LNCAP (cell line): ENCODE results near the gene IGFL3.

Experiments used
- TF ChIP-seq, protein P1 (sequence below): fragments of 450-650 bp; IDR thresholded peaks from 2 replicates; pipeline ENCODE4 v1.5.1; 2017; ENCODE audit warnings: mild to moderate bottlenecking

Gene IGFL3

DNA sequence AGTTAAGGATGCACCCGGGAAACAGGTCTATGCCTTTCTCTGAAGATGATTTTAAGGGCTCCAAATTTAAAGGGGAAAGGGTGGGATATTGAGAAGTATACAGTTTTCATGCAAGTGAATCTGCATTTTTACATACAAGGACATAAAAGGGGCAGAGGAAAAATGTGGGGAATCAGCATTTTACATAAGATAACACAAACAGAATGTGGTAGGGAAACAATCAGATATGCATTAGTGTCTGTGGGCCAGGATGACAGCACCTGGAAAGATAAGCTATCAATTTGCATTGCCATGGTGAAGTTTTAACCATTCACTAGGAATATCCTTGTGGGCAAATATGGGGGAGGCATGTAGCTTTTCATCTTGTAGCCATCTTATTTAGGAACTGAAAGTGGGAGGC, 24.1 kb downstream of the IGFL3 start:
- TF ChIP-seq, protein P1, sequence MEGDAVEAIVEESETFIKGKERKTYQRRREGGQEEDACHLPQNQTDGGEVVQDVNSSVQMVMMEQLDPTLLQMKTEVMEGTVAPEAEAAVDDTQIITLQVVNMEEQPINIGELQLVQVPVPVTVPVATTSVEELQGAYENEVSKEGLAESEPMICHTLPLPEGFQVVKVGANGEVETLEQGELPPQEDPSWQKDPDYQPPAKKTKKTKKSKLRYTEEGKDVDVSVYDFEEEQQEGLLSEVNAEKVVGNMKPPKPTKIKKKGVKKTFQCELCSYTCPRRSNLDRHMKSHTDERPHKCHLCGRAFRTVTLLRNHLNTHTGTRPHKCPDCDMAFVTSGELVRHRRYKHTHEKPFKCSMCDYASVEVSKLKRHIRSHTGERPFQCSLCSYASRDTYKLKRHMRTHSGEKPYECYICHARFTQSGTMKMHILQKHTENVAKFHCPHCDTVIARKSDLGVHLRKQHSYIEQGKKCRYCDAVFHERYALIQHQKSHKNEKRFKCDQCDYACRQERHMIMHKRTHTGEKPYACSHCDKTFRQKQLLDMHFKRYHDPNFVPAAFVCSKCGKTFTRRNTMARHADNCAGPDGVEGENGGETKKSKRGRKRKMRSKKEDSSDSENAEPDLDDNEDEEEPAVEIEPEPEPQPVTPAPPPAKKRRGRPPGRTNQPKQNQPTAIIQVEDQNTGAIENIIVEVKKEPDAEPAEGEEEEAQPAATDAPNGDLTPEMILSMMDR: no peak

DNA sequence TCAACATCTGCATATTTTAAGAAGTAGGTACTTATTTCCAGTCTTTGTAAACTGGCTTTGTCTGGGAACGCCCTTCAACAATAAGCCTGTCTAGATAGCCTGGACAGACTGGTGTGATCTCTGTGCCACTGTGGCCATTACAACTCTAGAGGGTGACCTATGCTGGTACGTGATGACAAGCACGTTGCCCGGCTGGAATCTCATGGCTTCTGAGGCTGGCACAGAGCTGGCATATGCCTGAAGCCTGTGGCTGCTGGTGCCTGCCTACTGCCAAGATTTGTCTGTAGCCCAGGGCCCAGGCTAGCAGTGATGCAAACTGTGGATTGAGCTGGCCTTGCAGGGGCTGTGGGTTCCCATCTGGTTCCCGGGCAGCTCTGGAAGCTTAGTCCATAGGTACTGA, 34.0 kb downstream of the IGFL3 start:
- TF ChIP-seq, protein P1: no peak

DNA sequence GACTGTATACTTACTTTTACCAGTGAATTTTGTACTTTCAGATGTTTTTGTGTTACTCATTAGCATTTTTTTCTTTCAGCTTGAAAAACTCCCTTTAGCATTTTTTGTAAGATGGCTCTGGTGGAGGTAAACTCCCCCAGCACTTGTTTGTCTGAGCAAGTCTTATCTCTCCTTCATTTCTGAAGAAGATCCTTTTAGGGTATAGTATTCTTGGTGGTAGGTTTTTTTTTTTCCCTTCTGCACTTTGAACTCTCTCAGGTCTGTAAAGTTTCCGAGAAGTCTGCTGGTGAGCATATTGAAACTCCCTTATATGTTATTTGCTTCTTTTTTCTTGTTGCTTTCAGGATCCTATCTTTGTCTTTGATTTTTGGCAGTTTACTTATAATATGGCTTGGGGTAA, 35.1 kb downstream of the IGFL3 start:
- TF ChIP-seq, protein P1: no peak

DNA sequence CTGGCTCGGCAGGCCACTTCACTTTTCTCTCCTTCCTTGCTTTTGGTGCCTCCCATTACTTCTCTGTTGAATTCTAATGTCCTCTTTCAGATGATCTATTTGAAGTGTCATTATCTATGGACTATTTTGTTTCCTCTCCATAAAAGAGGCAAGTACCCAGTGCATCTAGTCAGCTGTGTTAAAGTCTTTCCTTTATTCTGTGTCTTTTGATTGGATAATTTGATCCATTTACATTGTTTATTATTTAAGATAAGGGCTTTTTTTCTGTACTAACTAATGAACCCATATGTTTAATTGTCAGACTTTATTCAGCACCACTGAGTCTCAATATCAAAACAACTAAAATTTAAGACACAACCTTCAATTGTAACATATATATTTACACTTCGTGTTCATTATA, 36.4 kb downstream of the IGFL3 start:
- TF ChIP-seq, protein P1: no peak

DNA sequence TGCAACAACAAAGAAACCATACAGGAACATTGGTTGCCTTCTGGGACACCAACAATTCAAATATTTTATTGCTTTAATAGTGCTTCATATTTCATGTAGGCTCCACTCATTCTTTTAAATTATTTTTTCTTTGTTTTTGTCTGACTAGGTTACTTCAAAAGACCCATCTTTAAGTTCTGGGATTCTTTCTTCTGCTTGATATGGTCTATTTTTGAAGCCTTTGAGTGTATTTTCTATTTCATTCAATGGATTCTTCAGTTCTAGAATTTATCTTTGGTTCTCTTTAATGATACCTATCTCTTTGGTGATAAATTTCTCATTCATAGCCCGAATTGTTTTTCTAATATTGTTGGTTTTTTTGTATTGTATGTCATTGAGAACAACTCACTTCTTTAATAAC, 38.6 kb downstream of the IGFL3 start:
- TF ChIP-seq, protein P1: no peak

DNA sequence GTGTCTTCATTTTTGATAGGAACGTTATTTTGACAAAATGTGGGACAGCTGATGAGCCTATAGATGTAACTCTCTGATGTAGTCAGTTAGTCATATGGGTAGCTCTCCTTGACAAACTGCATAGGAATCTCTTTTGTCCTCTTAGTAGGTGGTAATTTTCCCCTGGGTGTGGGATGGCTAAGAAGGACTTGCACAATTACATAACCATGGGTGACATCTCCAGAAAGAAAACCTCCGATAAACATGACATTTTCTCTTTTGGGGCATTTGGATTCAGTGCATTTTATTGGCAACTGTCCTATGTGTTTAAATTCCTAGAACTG, 41.8 kb downstream of the IGFL3 start:
- TF ChIP-seq, protein P1: no peak

DNA sequence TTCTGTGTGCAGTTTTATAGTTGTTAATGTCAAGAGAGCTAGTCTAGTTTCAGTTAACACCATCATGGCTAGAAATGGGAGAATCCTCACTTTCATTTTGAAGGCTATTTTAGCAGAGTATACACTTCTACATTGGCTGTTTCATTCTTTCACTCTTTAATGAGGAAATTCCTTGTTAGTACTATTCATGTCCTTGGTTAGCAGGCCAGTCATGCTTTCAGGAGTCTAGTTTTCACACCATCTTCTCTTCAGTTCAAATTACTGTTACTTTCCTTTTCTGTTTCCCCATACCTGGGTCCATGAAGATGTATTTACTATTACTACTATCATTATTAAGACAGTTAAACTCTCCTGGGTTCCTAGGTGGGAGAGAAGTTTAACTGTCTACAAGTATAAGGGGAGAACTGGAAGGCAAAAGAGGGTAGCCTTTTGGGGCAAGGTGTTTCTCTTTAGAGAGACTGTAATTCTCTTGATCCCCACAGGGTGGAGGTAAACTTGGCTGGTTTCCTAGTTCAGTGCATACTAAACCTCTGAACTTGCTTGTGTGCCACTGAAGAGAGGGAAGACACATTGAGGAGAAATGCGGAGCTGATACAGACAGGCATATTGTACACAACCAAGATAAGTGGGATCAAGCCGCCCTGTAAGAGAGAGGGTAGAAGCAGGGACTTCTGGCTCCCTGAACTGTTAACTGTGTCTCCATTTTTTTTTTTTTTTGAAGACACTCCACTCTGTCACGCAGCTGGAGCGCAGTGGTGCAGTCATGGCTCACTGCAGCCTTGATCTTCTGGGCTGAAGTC, 42.4 kb downstream of the IGFL3 start:
- TF ChIP-seq, protein P1: peak; percentile 38; the same call in 1 of the 2 replicates

DNA sequence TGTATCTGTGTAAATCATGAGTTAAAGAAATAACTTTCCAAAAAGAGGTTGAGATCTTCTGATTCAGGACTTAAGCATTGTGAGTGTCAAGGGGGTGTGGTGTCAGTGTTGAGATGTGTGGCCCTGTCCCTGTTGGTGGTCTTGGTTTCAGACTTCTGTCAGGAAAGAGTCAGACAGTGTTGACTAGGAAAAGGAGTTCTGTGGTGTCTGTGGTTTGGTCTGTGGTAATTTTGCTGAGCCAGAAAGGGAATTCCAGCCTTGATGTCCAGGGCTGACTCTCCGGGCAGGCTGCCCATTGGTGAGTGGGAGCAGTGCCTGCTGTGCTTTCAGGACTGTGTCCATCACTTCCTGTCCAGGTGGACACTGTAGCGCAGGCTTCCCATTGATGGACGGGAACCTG, 43.9 kb downstream of the IGFL3 start:
- TF ChIP-seq, protein P1: no peak
